ENCODE measurements around the gene C6. TPM values are rescaled to one million over a fixed set of nuclear protein-coding genes. Genes with fewer than 3 reads are reported as not detected.

Gene C6
- total RNA-seq, 5 donors from 2014 or later (not counting 1 experiment from before 2014, with no cell fraction given): 0.32 to 0.49 (median 0.44) TPM; not detected in 2

- Mint-ChIP-seq H3K27me3 (no peaks in the 10 kb centered on the region), H3K36me3 (no peaks in the 10 kb centered on the region), H3K9me3 (peaks cover 0 to 3% (median 2%) of the 10 kb centered on the region in 3 donors), H3K27ac (no peak overlapping the region), H3K4me1 (no peaks in the 10 kb centered on the region), H3K4me3 (no peak overlapping the region)
- WGBS (ENCODE audit: insufficient coverage): 86% methylated on average over 4 of the region's 7 CpGs
- CTCF ChIA-PET: no interaction called here
- DNase-seq (no peak), ATAC-seq (replicated peaks in 1 of 4) (no peak)
- POLR2A ChIA-PET: no interaction called here
- no peak overlapping the region for H3K27ac ChIP-seq (ENCODE audit: low read length)
- peaks cover 0 to 5% of the 10 kb centered on the region in 2 experiments for H3K27me3 ChIP-seq (replicated peaks in 1 of 2; ENCODE audit: control insufficient read depth in 2 of 2, extremely low read depth in 1 of 2, insufficient read depth in 2 of 2, low read length in 1 of 2)
- no peaks in the 10 kb centered on the region for H3K4me1 ChIP-seq (ENCODE audit: control insufficient read depth in 1 of 2, extremely low read depth in 1 of 2, insufficient read depth in 2 of 2, low read length in 2 of 2)
- H3K4me3 ChIP-seq (ENCODE audit: control insufficient read depth in 1 of 2, extremely low read depth in 1 of 2, low read length in 1 of 2): no peak overlapping the region
- H3K9me3 ChIP-seq: no peaks in the 10 kb centered on the region
- H3K36me3 ChIP-seq (ENCODE audit: control insufficient read depth in 2 of 2, extremely low read depth in 1 of 2, insufficient read depth in 1 of 2, low read length in 1 of 2): no peaks in the 10 kb centered on the region
Observed at GRCh38 chr5:41122459-41122858, 90.9 kb downstream of the C6 start.

- ATAC-seq (replicated peaks in 1 of 4) (no peak), DNase-seq (no peak)
- POLR2A ChIA-PET: no interaction called here
- Histone ChIP-seq H3K9me3 (no peaks in the 10 kb centered on the region), H3K27ac (ENCODE audit: low read length) (no peak overlapping the region), H3K4me1 (ENCODE audit: control insufficient read depth in 1 of 2, extremely low read depth in 1 of 2, insufficient read depth in 2 of 2, low read length in 2 of 2) (no peaks in the 10 kb centered on the region), H3K4me3 (ENCODE audit: control insufficient read depth in 1 of 2, extremely low read depth in 1 of 2, low read length in 1 of 2) (no peak overlapping the region), H3K27me3 (replicated peaks in 1 of 2; ENCODE audit: control insufficient read depth in 2 of 2, extremely low read depth in 1 of 2, insufficient read depth in 2 of 2, low read length in 1 of 2) (peaks cover 0 to 5% of the 10 kb centered on the region in 2 experiments), H3K36me3 (ENCODE audit: control insufficient read depth in 2 of 2, extremely low read depth in 1 of 2, insufficient read depth in 1 of 2, low read length in 1 of 2) (no peaks in the 10 kb centered on the region)
- no peak overlapping the region for H3K27ac Mint-ChIP-seq
- no peak overlapping the region for H3K4me3 Mint-ChIP-seq
- H3K9me3 Mint-ChIP-seq: peaks cover 0 to 3% (median 2%) of the 10 kb centered on the region in 3 donors
- CTCF ChIA-PET: no interaction called here
- no peaks in the 10 kb centered on the region for H3K4me1 Mint-ChIP-seq
- H3K36me3 Mint-ChIP-seq: no peaks in the 10 kb centered on the region
- 87% methylated on average over 7 of the region's 8 CpGs for WGBS (ENCODE audit: insufficient coverage)
- no peaks in the 10 kb centered on the region for H3K27me3 Mint-ChIP-seq
Observed at GRCh38 chr5:41120600-41120999, 92.7 kb downstream of the C6 start.

- ATAC-seq (replicated peaks in 1 of 4) (no peak), DNase-seq (no peak)
- POLR2A ChIA-PET: no interaction called here
- Mint-ChIP-seq H3K27me3 (no peaks in the 10 kb centered on the region), H3K36me3 (no peaks in the 10 kb centered on the region), H3K27ac (no peak overlapping the region), H3K9me3 (peaks cover 0 to 3% (median 2%) of the 10 kb centered on the region in 3 donors), H3K4me3 (no peak overlapping the region), H3K4me1 (no peaks in the 10 kb centered on the region)
- CTCF ChIA-PET: no interaction called here
- Histone ChIP-seq H3K4me1 (ENCODE audit: control insufficient read depth in 1 of 2, extremely low read depth in 1 of 2, insufficient read depth in 2 of 2, low read length in 2 of 2) (no peaks in the 10 kb centered on the region), H3K4me3 (ENCODE audit: control insufficient read depth in 1 of 2, extremely low read depth in 1 of 2, low read length in 1 of 2) (no peak overlapping the region), H3K27me3 (replicated peaks in 1 of 2; ENCODE audit: control insufficient read depth in 2 of 2, extremely low read depth in 1 of 2, insufficient read depth in 2 of 2, low read length in 1 of 2) (peaks cover 0 to 5% of the 10 kb centered on the region in 2 experiments), H3K9me3 (no peaks in the 10 kb centered on the region), H3K27ac (ENCODE audit: low read length) (no peak overlapping the region), H3K36me3 (ENCODE audit: control insufficient read depth in 2 of 2, extremely low read depth in 1 of 2, insufficient read depth in 1 of 2, low read length in 1 of 2) (no peaks in the 10 kb centered on the region)
- no CpG with 5 or more reads among the region's 3 CpGs for WGBS (ENCODE audit: insufficient coverage)
Observed at GRCh38 chr5:41118177-41118576, 95.2 kb downstream of the C6 start.

- Mint-ChIP-seq H3K4me3 (no peak overlapping the region), H3K9me3 (peaks cover 0 to 8% (median 2%) of the 10 kb centered on the region in 3 donors), H3K36me3 (no peaks in the 10 kb centered on the region), H3K27me3 (no peaks in the 10 kb centered on the region), H3K27ac (no peak overlapping the region), H3K4me1 (no peaks in the 10 kb centered on the region)
- H3K36me3 ChIP-seq (ENCODE audit: control insufficient read depth in 2 of 2, extremely low read depth in 1 of 2, insufficient read depth in 1 of 2, low read length in 1 of 2): no peaks in the 10 kb centered on the region
- H3K4me1 ChIP-seq (ENCODE audit: control insufficient read depth in 1 of 2, extremely low read depth in 1 of 2, insufficient read depth in 2 of 2, low read length in 2 of 2): no peaks in the 10 kb centered on the region
- ATAC-seq (replicated peaks in 1 of 4) (no peak), DNase-seq (no peak)
- CTCF ChIA-PET: interaction anchor here in 1 of 2 donors (0.6 kb wide), 1 partner anchor 1267 kb away, joined by 5 read pairs; no protein-coding TSS in a partner anchor
- WGBS (ENCODE audit: insufficient coverage): no CpG with 5 or more reads among the region's 2 CpGs
- POLR2A ChIA-PET: no interaction called here
- H3K4me3 ChIP-seq (ENCODE audit: control insufficient read depth in 1 of 2, extremely low read depth in 1 of 2, low read length in 1 of 2): no peak overlapping the region
- H3K9me3 ChIP-seq: no peaks in the 10 kb centered on the region
- no peak overlapping the region for H3K27ac ChIP-seq (ENCODE audit: low read length)
- H3K27me3 ChIP-seq (replicated peaks in 1 of 2; ENCODE audit: control insufficient read depth in 2 of 2, extremely low read depth in 1 of 2, insufficient read depth in 2 of 2, low read length in 1 of 2): peaks cover 0 to under 1% of the 10 kb centered on the region in 2 experiments
Observed at GRCh38 chr5:41115281-41115680, 98.1 kb downstream of the C6 start.

GRCh38 chr5:41112486-41113455 lies 100.6 kb downstream of the C6 start:
- Histone ChIP-seq H3K4me1 (ENCODE audit: control insufficient read depth in 1 of 2, extremely low read depth in 1 of 2, insufficient read depth in 2 of 2, low read length in 2 of 2) (no peaks in the 10 kb centered on the region), H3K4me3 (ENCODE audit: control insufficient read depth in 1 of 2, extremely low read depth in 1 of 2, low read length in 1 of 2) (no peak overlapping the region), H3K27me3 (replicated peaks in 1 of 2; ENCODE audit: control insufficient read depth in 2 of 2, extremely low read depth in 1 of 2, insufficient read depth in 2 of 2, low read length in 1 of 2) (no peaks in the 10 kb centered on the region), H3K27ac (ENCODE audit: low read length) (no peak overlapping the region), H3K36me3 (ENCODE audit: control insufficient read depth in 2 of 2, extremely low read depth in 1 of 2, insufficient read depth in 1 of 2, low read length in 1 of 2) (no peaks in the 10 kb centered on the region), H3K9me3 (no peaks in the 10 kb centered on the region)
- ATAC-seq (replicated peaks in 1 of 4) (no peak), DNase-seq (no peak)
- Mint-ChIP-seq H3K36me3 (no peaks in the 10 kb centered on the region), H3K27ac (no peak overlapping the region), H3K4me3 (no peak overlapping the region), H3K27me3 (no peaks in the 10 kb centered on the region), H3K9me3 (peaks cover 0 to 12% (median 0%) of the 10 kb centered on the region in 3 donors), H3K4me1 (no peaks in the 10 kb centered on the region)
- WGBS (ENCODE audit: insufficient coverage): no CpG with 5 or more reads among the region's 2 CpGs
- ChIA-PET POLR2A (no interaction called here), CTCF (no interaction called here)

GRCh38 chr5:41109186-41109585 lies 104.1 kb downstream of the C6 start:
- Histone ChIP-seq H3K9me3 (no peaks in the 10 kb centered on the region), H3K27ac (ENCODE audit: low read length) (no peak overlapping the region), H3K27me3 (replicated peaks in 1 of 2; ENCODE audit: control insufficient read depth in 2 of 2, extremely low read depth in 1 of 2, insufficient read depth in 2 of 2, low read length in 1 of 2) (no peaks in the 10 kb centered on the region), H3K36me3 (ENCODE audit: control insufficient read depth in 2 of 2, extremely low read depth in 1 of 2, insufficient read depth in 1 of 2, low read length in 1 of 2) (no peaks in the 10 kb centered on the region), H3K4me1 (ENCODE audit: control insufficient read depth in 1 of 2, extremely low read depth in 1 of 2, insufficient read depth in 2 of 2, low read length in 2 of 2) (no peaks in the 10 kb centered on the region), H3K4me3 (ENCODE audit: control insufficient read depth in 1 of 2, extremely low read depth in 1 of 2, low read length in 1 of 2) (no peak overlapping the region)
- no peaks in the 10 kb centered on the region for H3K36me3 Mint-ChIP-seq
- no peak overlapping the region for H3K27ac Mint-ChIP-seq
- POLR2A ChIA-PET: no interaction called here
- no peak for DNase-seq
- no peaks in the 10 kb centered on the region for H3K27me3 Mint-ChIP-seq
- H3K9me3 Mint-ChIP-seq: peaks cover 0 to 12% (median 0%) of the 10 kb centered on the region in 3 donors
- ATAC-seq (replicated peaks in 1 of 4): no peak
- H3K4me1 Mint-ChIP-seq: no peaks in the 10 kb centered on the region
- H3K4me3 Mint-ChIP-seq: no peak overlapping the region
- CTCF ChIA-PET: no interaction called here
